ENCODE measurements around the gene POLA2.

The POLA2 gene

DNA sequence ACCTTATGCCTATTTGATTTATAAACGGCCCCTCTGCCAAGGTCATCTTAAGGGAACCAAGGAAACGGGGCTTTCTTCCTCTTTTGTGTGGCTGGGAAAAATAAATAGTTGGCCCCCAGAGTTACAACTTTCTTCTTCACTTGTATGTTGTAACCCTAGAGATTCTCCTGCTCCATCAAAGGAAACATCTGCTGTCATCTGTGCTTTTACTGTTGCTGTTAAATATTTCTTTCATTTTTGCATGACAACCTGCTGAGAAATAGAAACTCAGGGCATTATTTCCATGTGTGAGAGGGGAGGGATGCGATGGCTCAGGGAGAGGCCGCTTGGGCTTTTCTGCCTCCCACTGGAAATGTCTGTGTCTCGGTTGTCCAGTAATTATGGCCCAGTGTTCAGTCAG, 31.1 kb downstream of the POLA2 start:
- Histone ChIP-seq H3K79me1 (ENCODE audit: low read length) (peaks cover 8% of the 10 kb centered on the region), H3K27me3 (ENCODE audit: insufficient read depth, low read length) (no peaks in the 10 kb centered on the region), H3K9me3 (ENCODE audit: insufficient read depth, low read depth, low read length) (no peaks in the 10 kb centered on the region), H3K4me2 (ENCODE audit: low read length) (no peak overlapping the region), H2BK12ac (ENCODE audit: low read length) (no peak overlapping the region), H2BK120ac (ENCODE audit: insufficient read depth, low read length, poor library complexity) (no peak overlapping the region), H3K4me1 (ENCODE audit: control insufficient read depth in 1 of 2, insufficient read depth in 2 of 2, low read length in 2 of 2) (peaks cover 12 to 15% of the 10 kb centered on the region in 2 experiments), H3K4ac (ENCODE audit: low read depth, low read length) (no peak overlapping the region), H3K27ac (ENCODE audit: low read depth, low read length) (no peak overlapping the region), H2AK5ac (ENCODE audit: low read length) (no peak overlapping the region), H3K4me3 (ENCODE audit: low read depth, low read length) (no peak overlapping the region), H3K23ac (ENCODE audit: low read length) (no peak overlapping the region), H3K18ac (ENCODE audit: low read length) (no peak overlapping the region), H3K14ac (ENCODE audit: low read length) (no peak overlapping the region), H2AFZ (ENCODE audit: insufficient read depth, low read length, poor library complexity) (no peak overlapping the region), H4K12ac (ENCODE audit: low read depth, low read length) (no peak overlapping the region), H4K8ac (ENCODE audit: low read depth, low read length) (no peak overlapping the region), H4K91ac (ENCODE audit: low read depth, low read length) (no peak overlapping the region), H3K79me2 (ENCODE audit: control insufficient read depth, insufficient read depth, low read length, poor library complexity) (peaks cover 3% of the 10 kb centered on the region), H3K9ac (ENCODE audit: low read length) (no peak overlapping the region), H2BK5ac (ENCODE audit: low read depth, low read length, poor library complexity) (no peak overlapping the region), H3K36me3 (ENCODE audit: control insufficient read depth in 1 of 2, insufficient read depth in 2 of 2, low read length in 2 of 2) (peaks cover 44 to 70% of the 10 kb centered on the region in 2 experiments)
- no CpG with 5 or more reads among the region's 5 CpGs for WGBS (ENCODE audit: extremely low coverage, insufficient coverage, insufficient read length)
- no peak for DNase-seq

DNA sequence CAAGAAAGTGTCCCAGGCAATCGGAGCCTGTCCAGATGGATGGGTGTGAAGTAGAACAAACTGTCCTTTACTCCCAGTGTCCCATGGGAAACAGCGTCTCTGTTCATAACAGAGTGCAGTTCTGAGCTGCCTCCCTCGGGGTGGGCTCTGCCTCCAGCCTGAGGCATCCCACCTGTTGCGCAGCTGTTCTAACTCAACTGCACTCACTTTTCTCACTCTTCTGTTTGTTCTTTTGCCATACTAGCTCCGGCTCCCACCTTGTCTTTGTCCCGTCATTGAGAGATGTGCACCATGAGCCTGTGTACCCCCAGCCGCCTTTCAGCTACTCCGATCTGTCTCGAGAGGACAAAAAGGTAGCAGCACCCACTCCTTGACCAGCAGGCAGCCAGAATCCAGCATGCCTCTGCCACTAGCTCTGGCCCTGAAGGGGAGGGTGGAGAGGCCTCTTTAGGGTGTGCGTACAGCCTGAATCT, 32.2 kb downstream of the POLA2 start:
- peaks cover 8% of the 10 kb centered on the region for H3K79me1 ChIP-seq (ENCODE audit: low read length)
- no peaks in the 10 kb centered on the region for H3K9me3 ChIP-seq (ENCODE audit: insufficient read depth, low read depth, low read length)
- no peak overlapping the region for H3K4me2 ChIP-seq (ENCODE audit: low read length)
- H2BK5ac ChIP-seq (ENCODE audit: low read depth, low read length, poor library complexity) = no peak overlapping the region
- H4K8ac ChIP-seq (ENCODE audit: low read depth, low read length) = no peak overlapping the region
- no peak overlapping the region for H2AFZ ChIP-seq (ENCODE audit: insufficient read depth, low read length, poor library complexity)
- no peak overlapping the region for H2AK5ac ChIP-seq (ENCODE audit: low read length)
- no peak overlapping the region for H3K4me3 ChIP-seq (ENCODE audit: low read depth, low read length)
- WGBS (ENCODE audit: extremely low coverage, insufficient coverage, insufficient read length) = no CpG with 5 or more reads among the region's 10 CpGs
- peaks cover 50 to 73% of the 10 kb centered on the region in 2 experiments for H3K36me3 ChIP-seq (ENCODE audit: control insufficient read depth in 1 of 2, insufficient read depth in 2 of 2, low read length in 2 of 2)
- no peak overlapping the region for H3K4ac ChIP-seq (ENCODE audit: low read depth, low read length)
- H3K27ac ChIP-seq (ENCODE audit: low read depth, low read length) = no peak overlapping the region
- no peak for DNase-seq
- H4K91ac ChIP-seq (ENCODE audit: low read depth, low read length) = no peak overlapping the region
- peaks cover 3% of the 10 kb centered on the region for H3K79me2 ChIP-seq (ENCODE audit: control insufficient read depth, insufficient read depth, low read length, poor library complexity)
- H2BK120ac ChIP-seq (ENCODE audit: insufficient read depth, low read length, poor library complexity) = no peak overlapping the region
- H3K4me1 ChIP-seq (ENCODE audit: control insufficient read depth in 1 of 2, insufficient read depth in 2 of 2, low read length in 2 of 2) = peaks cover 12 to 15% of the 10 kb centered on the region in 2 experiments
- H3K18ac ChIP-seq (ENCODE audit: low read length) = no peak overlapping the region
- no peaks in the 10 kb centered on the region for H3K27me3 ChIP-seq (ENCODE audit: insufficient read depth, low read length)
- no peak overlapping the region for H3K23ac ChIP-seq (ENCODE audit: low read length)
- H4K12ac ChIP-seq (ENCODE audit: low read depth, low read length) = no peak overlapping the region
- H2BK12ac ChIP-seq (ENCODE audit: low read length) = no peak overlapping the region
- no peak overlapping the region for H3K9ac ChIP-seq (ENCODE audit: low read length)
- H3K14ac ChIP-seq (ENCODE audit: low read length) = no peak overlapping the region

DNA sequence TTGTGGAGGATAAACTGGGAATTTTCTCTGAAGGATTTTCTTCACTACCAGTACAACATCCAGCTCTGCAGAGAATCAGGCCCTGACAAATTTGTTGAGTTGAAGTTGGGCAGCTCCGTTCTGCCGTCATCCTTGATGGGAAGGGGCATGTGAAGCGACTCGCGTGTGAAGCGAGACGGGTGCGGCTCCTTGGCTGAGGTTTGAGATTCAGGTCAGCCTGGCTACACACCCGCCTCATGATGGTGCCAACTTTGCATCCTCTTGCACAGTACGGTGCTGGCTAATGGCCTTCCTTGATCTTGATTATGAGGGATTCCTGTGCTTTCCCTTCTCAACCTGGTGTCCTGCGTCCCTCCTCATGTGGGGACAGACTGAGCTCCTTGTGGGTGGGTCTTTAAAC, 33.2 kb downstream of the POLA2 start:
- Histone ChIP-seq H4K91ac (ENCODE audit: low read depth, low read length) (no peak overlapping the region), H3K4ac (ENCODE audit: low read depth, low read length) (no peak overlapping the region), H2BK12ac (ENCODE audit: low read length) (no peak overlapping the region), H3K36me3 (ENCODE audit: control insufficient read depth in 1 of 2, insufficient read depth in 2 of 2, low read length in 2 of 2) (peaks cover 49 to 66% of the 10 kb centered on the region in 2 experiments), H3K79me1 (ENCODE audit: low read length) (peaks cover 8% of the 10 kb centered on the region), H3K4me2 (ENCODE audit: low read length) (no peak overlapping the region), H4K8ac (ENCODE audit: low read depth, low read length) (no peak overlapping the region), H3K23ac (ENCODE audit: low read length) (no peak overlapping the region), H3K14ac (ENCODE audit: low read length) (no peak overlapping the region), H3K27me3 (ENCODE audit: insufficient read depth, low read length) (no peaks in the 10 kb centered on the region), H3K27ac (ENCODE audit: low read depth, low read length) (no peak overlapping the region), H3K4me1 (ENCODE audit: control insufficient read depth in 1 of 2, insufficient read depth in 2 of 2, low read length in 2 of 2) (peaks cover 12 to 15% of the 10 kb centered on the region in 2 experiments), H2AK5ac (ENCODE audit: low read length) (no peak overlapping the region), H3K18ac (ENCODE audit: low read length) (no peak overlapping the region), H2BK5ac (ENCODE audit: low read depth, low read length, poor library complexity) (no peak overlapping the region), H3K9ac (ENCODE audit: low read length) (no peak overlapping the region), H4K12ac (ENCODE audit: low read depth, low read length) (no peak overlapping the region), H3K9me3 (ENCODE audit: insufficient read depth, low read depth, low read length) (no peaks in the 10 kb centered on the region), H2BK120ac (ENCODE audit: insufficient read depth, low read length, poor library complexity) (no peak overlapping the region), H3K79me2 (ENCODE audit: control insufficient read depth, insufficient read depth, low read length, poor library complexity) (peaks cover 3% of the 10 kb centered on the region), H3K4me3 (ENCODE audit: low read depth, low read length) (no peak overlapping the region), H2AFZ (ENCODE audit: insufficient read depth, low read length, poor library complexity) (no peak overlapping the region)
- no peak for DNase-seq
- no CpG with 5 or more reads among the region's 11 CpGs for WGBS (ENCODE audit: extremely low coverage, insufficient coverage, insufficient read length)

DNA sequence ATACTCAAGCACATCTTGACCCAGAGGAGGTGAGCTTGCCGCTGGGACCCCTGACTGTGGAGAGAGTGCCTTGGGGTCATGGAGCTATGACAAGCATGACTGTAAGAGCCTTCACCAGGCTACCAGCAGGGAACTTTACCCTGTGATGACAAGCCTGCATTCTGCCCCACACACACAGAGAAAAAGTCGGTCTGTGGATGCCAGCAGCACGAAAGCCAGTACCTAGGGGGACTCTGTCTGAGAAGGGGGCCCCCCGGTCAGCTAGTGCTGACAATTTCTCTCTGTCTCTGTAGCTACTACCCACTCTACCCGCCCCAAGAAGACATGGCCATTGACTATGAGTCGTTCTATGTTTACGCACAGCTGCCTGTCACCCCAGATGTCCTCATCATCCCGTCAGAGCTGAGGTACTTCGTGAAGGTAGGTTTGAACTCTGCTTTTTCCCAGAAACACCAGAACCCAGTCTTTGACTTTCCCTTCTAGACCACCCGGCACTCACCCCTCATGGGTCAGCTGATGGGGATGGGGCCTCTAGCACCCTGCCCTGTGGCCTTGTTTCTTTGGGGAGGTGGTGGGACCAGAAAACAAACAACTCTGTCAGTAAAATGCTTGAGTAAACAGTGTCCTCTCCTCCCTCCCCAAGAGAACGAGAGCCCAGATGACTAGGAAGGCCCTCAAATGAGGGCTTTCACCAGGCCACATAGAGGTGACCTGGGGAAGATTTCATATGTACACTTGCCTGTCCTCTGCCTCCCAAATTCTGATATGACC, 34.0 kb downstream of the POLA2 start:
- Histone ChIP-seq H3K18ac (ENCODE audit: low read length) (no peak overlapping the region), H2BK120ac (ENCODE audit: insufficient read depth, low read length, poor library complexity) (no peak overlapping the region), H3K36me3 (ENCODE audit: control insufficient read depth in 1 of 2, insufficient read depth in 2 of 2, low read length in 2 of 2) (peaks cover 45 to 59% of the 10 kb centered on the region in 2 experiments), H2AFZ (ENCODE audit: insufficient read depth, low read length, poor library complexity) (no peak overlapping the region), H2AK5ac (ENCODE audit: low read length) (no peak overlapping the region), H2BK5ac (ENCODE audit: low read depth, low read length, poor library complexity) (no peak overlapping the region), H3K27me3 (ENCODE audit: insufficient read depth, low read length) (no peaks in the 10 kb centered on the region), H3K14ac (ENCODE audit: low read length) (no peak overlapping the region), H4K91ac (ENCODE audit: low read depth, low read length) (no peak overlapping the region), H3K9me3 (ENCODE audit: insufficient read depth, low read depth, low read length) (no peaks in the 10 kb centered on the region), H3K27ac (ENCODE audit: low read depth, low read length) (no peak overlapping the region), H3K4me3 (ENCODE audit: low read depth, low read length) (no peak overlapping the region), H3K79me2 (ENCODE audit: control insufficient read depth, insufficient read depth, low read length, poor library complexity) (peaks cover 3% of the 10 kb centered on the region), H4K8ac (ENCODE audit: low read depth, low read length) (no peak overlapping the region), H3K9ac (ENCODE audit: low read length) (no peak overlapping the region), H3K23ac (ENCODE audit: low read length) (no peak overlapping the region), H4K12ac (ENCODE audit: low read depth, low read length) (no peak overlapping the region), H3K4me2 (ENCODE audit: low read length) (no peak overlapping the region), H3K4ac (ENCODE audit: low read depth, low read length) (no peak overlapping the region), H3K79me1 (ENCODE audit: low read length) (peaks cover 8% of the 10 kb centered on the region), H3K4me1 (ENCODE audit: control insufficient read depth in 1 of 2, insufficient read depth in 2 of 2, low read length in 2 of 2) (peaks cover 12 to 15% of the 10 kb centered on the region in 2 experiments), H2BK12ac (ENCODE audit: low read length) (no peak overlapping the region)
- WGBS (ENCODE audit: extremely low coverage, insufficient coverage, insufficient read length) = no CpG with 5 or more reads among the region's 11 CpGs
- DNase-seq = no peak
